Measurements from ENCODE around the gene CORO2A. TPM values are rescaled to one million over a fixed set of nuclear protein-coding genes. Genes with fewer than 3 reads are reported as not detected.
A peak's percentile ranks its signal among the peaks of the same experiment; 100 is the strongest.
"Not testable (repeated sequence)": the region's sequence is repeated elsewhere in the genome, so short reads cannot be mapped to it uniquely, and the experiment has no call there.

Gene CORO2A
- total RNA-seq, 1 donor from 2014 or later: 0.60 TPM

DNA sequence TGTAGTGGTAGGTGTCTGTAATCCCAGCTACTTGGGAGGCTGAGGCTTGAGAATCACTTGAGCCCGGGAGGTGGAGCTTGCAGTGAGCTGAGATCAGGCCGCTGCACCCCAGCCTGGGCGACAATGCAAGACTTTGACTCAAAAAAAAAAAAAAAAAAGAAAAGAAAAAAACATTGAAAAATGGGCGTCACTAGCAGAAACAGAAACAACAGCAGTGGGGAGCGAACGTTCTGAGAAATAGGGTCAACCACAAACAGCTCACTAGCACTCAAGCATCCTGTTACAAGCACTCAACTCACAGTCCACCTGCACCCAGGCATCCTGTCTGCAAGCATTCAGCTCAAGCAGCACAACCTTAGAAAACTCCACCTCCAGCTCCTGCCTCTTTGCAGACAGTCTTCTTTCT lies 90.6 kb downstream of the CORO2A start:
- intact Hi-C loops (cut with DNase I): no loop called here
- no peak for DNase-seq (ENCODE audit: missing footprints)
- no peak for ATAC-seq

DNA sequence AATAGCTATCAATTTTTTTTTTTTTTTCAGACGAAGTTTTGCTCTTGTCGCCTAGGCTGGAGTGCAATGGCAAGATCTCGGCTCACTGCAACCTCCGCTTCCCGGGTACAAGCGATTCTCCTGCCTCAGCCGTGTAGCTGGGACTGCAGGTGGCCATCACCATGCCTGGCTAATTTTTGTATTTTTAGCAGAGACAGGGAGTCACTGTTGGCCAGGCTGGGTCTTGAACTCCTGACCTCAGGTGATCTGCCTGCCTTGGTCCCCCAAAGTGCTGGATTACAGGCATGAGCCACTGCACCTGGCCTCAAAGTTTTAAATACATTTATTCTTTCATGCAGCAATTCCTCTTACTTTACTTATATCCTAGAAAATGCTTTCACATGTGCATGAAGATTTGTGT lies 91.0 kb downstream of the CORO2A start:
- intact Hi-C loops (cut with DNase I): no loop called here
- ATAC-seq: no peak

DNA sequence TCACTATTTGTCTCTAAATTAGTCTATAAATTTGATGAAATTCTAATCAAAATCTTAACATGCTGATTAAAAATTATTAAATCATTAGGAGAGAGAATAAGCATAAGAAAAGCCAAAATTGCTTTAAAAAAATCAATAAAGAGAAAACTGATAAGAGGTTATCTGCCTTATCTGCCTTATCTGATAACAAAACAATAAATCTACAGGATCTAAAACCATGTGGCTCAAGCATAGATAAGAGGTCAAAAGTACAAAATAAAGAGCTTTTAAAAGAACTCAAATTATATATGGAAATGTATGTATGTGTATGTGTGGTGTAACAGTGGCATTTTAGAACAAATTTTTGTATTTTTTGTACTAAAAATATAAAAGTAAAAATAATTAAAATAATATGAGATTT lies 92.0 kb downstream of the CORO2A start:
- DNase-seq (ENCODE audit: missing footprints) (no peak), ATAC-seq (no peak)
- intact Hi-C loops (cut with DNase I): no loop called here

More for the DNA sequence above, 91.0 kb downstream of the CORO2A start:
- DNase-seq (ENCODE audit: missing footprints): no peak

DNA sequence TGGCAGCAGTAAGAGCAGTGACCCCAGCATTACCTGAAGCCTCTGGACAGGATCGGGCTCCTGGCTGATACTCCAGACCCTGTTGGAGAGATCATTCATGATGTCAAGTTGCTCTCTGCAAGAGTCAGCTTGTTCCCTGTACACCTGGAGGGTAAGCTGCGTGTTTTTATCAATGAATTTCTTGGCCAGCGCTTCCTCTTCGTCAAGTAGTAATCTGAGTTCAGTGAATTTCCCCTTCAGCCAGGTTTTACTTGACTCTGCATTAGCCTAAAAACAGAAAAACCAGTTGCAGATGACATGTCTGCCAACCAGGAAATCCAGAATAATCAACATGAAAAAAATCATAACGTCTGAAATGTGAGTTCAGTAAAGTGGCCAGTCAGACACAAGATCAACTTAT lies 92.5 kb downstream of the CORO2A start:
- DNase-seq (ENCODE audit: missing footprints) (no peak), ATAC-seq (no peak)
- intact Hi-C loops (cut with DNase I): no loop called here

- no peak for ATAC-seq
- intact Hi-C loops (cut with DNase I): no loop called here
- DNase-seq (ENCODE audit: missing footprints): no peak
Measured at GRCh38 chr9:98099346-98099745, 93.1 kb downstream of the CORO2A start.

DNA sequence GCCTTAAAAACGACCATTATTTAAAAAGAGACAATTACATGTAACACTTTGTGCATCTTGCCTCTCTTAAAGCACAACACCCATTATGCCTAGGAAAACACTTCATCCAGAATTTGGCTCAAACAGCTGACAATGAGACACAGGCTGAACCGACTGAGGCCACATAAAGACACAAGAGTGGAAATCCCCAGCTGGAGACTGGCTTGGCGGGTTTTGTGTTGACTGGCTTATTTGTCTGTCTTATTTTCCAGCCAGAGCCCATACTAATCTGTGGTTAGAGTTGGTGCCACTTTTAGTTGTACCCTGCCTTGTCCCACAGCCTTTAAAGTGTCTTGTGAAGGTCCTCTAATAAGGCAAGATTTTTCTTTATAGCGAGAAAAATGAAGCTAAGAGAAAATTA lies 94.6 kb downstream of the CORO2A start:
- intact Hi-C loops (cut with DNase I): no loop called here
- ATAC-seq: no peak
- no peak for DNase-seq (ENCODE audit: missing footprints)

DNA sequence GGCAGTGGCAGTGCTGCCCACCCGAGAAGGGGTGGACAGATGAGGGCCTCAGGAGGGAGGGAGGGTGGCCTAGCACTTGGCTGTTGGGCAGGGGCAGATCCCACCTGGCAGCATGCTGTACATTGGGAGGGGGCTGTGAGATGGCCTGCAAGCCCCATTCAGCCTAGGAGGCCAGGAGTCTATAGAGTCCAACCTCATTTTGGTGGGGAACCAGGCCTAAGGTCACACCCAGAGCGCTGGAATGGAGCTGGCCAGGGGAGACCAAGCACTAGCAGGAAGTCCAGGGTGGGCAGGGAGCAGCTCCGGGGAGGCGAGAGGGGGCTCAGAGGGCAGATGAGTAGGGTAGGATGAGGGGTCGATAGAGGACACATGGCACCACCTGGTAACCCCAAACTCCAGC lies 96.3 kb downstream of the CORO2A start:
- ATAC-seq (no peak), DNase-seq (ENCODE audit: missing footprints) (no peak)
- intact Hi-C loops (cut with DNase I): no loop called here

GRCh38 chr9:98095401-98095800 lies 97.0 kb downstream of the CORO2A start:
- DNase-seq (ENCODE audit: missing footprints) (no peak), ATAC-seq (no peak)
- intact Hi-C loops (cut with DNase I): no loop called here

GRCh38 chr9:98094851-98095250 lies 97.6 kb downstream of the CORO2A start:
- intact Hi-C loops (cut with DNase I): no loop called here
- ATAC-seq (no peak), DNase-seq (ENCODE audit: missing footprints) (no peak)

DNA sequence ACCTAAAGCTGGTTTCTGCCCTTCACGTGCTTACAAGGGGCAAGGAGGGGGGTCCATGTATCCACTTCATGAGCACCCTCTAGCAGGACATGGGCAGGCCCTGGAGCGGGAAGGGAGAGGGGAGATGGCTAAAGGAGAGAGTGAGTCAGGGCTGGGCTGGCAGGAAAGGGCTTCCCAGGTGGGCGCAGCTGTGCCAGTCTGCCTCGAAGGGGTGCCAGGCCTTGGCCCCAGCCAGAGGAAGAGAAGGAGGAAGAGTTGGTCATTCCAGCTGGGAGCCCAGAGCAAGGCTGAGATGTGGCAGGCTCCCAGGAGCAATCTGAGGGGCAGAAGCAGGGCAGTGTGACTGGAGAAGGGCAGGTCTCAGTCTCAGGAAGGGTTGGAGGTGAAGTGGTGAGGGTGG lies 98.1 kb downstream of the CORO2A start:
- intact Hi-C loops (cut with DNase I): no loop called here
- no peak for DNase-seq (ENCODE audit: missing footprints)
- no peak for ATAC-seq

- intact Hi-C loops (cut with DNase I): no loop called here
- ATAC-seq (no peak), DNase-seq (ENCODE audit: missing footprints) (no peak)
Measured at GRCh38 chr9:98092613-98092931, 99.9 kb downstream of the CORO2A start.

DNA sequence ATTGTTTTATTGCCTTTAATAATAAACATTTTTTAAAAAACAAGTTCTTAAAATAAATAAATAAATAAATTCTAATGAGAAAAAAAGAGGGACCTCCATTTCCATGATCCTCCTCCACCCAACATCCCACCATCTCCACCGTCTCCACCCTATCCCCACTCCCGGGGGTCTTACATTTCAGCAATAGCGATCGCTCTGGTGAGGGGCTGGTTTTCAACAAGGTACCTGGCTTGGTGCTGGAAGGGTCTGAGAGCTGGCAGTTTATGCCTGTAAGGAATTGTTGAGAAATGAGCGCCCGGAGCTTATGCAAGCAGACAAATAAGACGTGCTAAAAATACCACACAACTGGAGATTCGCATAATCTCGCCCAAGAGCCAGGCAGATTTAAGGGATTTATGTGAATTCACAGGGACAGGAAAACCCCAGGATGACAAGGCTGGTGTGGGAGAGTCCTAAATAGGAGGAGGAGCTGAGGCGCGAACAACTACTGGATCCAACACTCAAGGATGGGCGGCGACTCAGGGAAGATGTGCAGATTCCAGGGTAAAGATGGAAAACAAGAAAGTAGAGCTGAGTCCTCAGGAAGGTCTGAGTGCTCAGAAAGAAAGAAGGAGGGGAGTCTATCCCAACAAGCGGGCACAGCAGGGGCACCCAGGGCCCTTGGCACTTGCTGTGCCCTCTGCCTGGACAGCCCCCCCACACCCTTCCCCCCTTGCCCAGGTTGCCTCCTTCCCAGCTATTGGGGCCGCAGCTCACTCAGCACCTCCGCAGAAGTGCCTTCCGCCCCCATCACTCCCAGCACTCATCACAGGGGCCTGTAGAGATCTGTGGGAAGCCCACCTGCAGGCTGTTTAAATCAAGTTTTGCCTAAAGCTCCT lies 100.5 kb downstream of the CORO2A start:
- ATAC-seq (no peak), DNase-seq (ENCODE audit: missing footprints) (no peak)
- intact Hi-C loops (cut with DNase I): no loop called here

- DNase-seq (ENCODE audit: missing footprints); ATAC-seq; intact Hi-C loops (cut with DNase I): not testable (repeated sequence)
Measured at GRCh38 chr9:98090674-98091073, 101.8 kb downstream of the CORO2A start.

- intact Hi-C loops (cut with DNase I): no loop called here
- ATAC-seq (peak; percentile 67), DNase-seq (ENCODE audit: missing footprints) (no peak)
Measured at GRCh38 chr9:98087420-98088354, 104.8 kb downstream of the CORO2A start.

DNA sequence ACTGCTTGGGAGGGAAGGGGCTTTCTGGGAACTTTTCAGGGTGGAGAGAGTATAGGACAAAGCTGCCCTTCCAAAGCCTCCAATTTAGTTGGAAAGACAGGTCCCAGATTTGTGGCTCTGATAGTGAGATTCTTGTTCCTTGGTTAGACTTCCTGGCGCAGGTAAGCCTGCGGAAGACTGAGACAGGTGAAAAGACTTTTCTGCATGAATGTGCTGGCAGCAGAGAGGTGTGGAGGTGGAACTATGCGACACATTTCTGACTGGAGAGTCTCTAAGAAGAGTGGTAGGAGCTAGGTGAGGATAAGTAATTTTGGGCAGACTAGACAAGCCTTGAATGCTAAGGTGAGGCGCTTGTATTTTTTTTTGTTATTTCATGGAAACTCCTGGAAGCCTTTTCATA lies 106.0 kb downstream of the CORO2A start:
- intact Hi-C loops (cut with DNase I): no loop called here
- DNase-seq (ENCODE audit: missing footprints) (no peak), ATAC-seq (no peak)

DNA sequence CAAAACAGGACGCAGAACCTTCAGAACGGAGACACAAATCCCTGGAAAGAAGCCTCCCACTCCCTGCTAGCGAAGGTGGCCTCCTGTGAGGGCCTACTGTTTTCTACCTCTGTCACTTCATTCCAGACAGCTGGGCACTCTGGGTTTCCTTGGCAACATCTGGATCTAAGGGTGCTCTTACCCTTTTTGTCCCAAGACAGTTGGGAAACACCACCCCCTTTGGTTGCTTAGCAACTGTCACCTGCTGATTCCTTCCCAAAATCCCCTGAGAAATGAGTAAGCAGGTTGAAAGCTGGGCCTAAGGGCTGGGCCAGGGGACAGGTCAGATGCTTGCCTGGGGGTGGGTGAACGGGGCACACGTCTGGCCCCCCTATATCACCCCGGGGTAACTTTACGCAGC lies 106.5 kb downstream of the CORO2A start:
- no peak for ATAC-seq
- DNase-seq (ENCODE audit: missing footprints): no peak
- intact Hi-C loops (cut with DNase I): no loop called here

- DNase-seq (ENCODE audit: missing footprints) (no peak), ATAC-seq (no peak)
- intact Hi-C loops (cut with DNase I): no loop called here
Measured at GRCh38 chr9:98085058-98085457, 107.4 kb downstream of the CORO2A start.

- intact Hi-C loops (cut with DNase I): no loop called here
- ATAC-seq: no peak
- no peak for DNase-seq (ENCODE audit: missing footprints)
Measured at GRCh38 chr9:98084396-98084795, 108.0 kb downstream of the CORO2A start.

DNA sequence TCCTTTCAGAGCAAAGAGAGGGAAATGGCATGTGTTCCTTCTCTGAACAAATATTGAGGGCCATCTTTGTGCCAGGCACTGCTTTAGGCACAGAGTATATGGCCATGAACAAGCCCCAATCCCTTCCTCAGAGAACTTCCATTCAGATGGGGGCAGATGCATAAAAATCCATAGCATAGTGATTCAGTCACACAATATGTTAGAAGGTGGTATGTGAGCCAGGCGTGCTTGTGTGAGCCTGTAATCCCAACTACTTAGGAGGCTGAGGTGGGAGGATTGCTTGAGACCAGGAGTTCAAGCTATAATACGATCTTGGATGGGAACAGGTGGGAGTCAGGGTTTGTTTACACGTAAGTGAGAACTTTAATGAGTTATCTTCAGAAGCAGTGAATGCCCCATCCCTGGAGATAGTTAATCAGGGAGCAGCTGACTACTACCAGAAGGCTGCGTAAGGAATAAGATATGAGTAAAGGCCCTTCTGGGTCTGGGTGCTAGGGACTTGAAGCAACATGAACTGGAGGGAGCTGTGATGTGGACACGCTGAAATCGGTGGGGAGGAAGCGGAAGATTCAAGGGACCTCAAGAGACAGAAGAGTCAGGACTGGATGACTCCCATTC lies 108.8 kb downstream of the CORO2A start:
- ATAC-seq (no peak), DNase-seq (ENCODE audit: missing footprints) (no peak)
- intact Hi-C loops (cut with DNase I): no loop called here

- intact Hi-C loops (cut with DNase I): no loop called here
- ATAC-seq: peak; percentile 72
- no peak for DNase-seq (ENCODE audit: missing footprints)
Measured at GRCh38 chr9:98083061-98083501, 109.4 kb downstream of the CORO2A start.

Measured in Right ventricle myocardium inferior (tissue), 1 donor.